Measurements from ENCODE around the gene RHEX.
"Not testable (repeated sequence)": the region's sequence is repeated elsewhere in the genome, so short reads cannot be mapped to it uniquely, and the experiment has no call there.

The RHEX gene

GRCh38 chr1:206058927-206059292 lies 5.9 kb downstream of the RHEX start:
- DNase-seq (ENCODE audit: low read depth in 2 of 2): no peak

GRCh38 chr1:206059355-206059915 lies 6.5 kb downstream of the RHEX start:
- no peak for DNase-seq (ENCODE audit: low read depth in 2 of 2)

DNA sequence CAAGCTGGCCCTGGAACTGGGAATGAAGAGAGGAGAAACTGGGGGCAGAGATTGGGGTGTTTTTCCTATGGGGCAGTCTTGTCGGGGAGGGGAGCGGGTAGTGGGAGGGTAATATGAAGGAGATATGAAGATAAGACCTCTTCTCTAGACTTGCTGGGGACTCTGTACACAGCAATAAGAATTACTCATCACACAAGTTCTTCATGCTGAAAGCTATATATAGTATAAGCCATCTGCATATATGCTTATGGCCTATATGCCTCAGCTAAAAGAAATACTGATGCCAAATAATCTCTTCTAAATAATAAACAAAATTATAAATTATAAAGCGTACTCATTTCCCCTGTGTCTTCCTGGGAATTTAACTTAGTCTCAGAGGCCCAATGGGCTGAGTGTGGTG lies 7.9 kb downstream of the RHEX start:
- no peak for DNase-seq (ENCODE audit: low read depth in 2 of 2)

DNA sequence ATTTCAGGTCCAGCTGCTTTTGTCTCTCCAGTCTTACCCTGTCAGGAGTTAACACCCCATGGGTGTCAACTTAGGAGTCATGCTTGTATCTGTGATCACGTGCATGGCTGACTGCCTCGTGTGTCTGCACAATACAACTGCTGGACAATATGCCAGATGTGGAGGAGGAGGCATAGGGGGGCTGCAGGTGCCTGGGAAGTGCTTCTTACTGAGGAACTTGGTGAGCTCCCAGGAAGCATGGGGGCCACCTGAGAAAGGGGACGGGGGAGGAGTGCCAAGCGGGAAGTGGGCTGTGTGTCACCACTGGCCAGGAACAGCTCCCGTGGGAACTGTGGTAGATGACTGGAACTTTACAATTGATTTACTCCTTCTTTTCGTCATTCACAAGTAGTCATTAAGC lies 9.5 kb downstream of the RHEX start:
- no peak for DNase-seq (ENCODE audit: low read depth in 2 of 2)

DNA sequence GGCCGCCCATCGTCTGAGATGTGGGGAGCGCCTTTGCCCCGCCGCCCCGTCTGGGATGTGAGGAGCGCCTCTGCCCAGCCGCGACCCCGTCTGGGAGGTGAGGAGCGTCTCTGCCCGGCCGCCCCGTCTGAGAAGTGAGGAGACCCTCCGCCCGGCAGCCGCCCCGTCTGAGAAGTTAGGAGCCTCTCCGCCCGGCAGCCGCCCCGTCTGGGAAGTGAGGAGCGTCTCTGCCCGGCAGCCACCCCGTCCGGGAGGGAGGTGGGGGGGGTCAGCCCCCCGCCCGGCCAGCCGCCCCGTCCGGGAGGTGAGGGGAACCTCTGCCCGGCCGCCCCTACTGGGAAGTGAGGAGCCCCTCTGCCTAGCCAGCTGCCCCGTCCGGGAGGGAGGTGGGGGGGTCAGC lies 11.0 kb downstream of the RHEX start:
- DNase-seq (ENCODE audit: low read depth in 2 of 2): not testable (repeated sequence)

GRCh38 chr1:206064501-206064900 lies 11.5 kb downstream of the RHEX start:
- not testable (repeated sequence) for DNase-seq (ENCODE audit: low read depth in 2 of 2)

DNA sequence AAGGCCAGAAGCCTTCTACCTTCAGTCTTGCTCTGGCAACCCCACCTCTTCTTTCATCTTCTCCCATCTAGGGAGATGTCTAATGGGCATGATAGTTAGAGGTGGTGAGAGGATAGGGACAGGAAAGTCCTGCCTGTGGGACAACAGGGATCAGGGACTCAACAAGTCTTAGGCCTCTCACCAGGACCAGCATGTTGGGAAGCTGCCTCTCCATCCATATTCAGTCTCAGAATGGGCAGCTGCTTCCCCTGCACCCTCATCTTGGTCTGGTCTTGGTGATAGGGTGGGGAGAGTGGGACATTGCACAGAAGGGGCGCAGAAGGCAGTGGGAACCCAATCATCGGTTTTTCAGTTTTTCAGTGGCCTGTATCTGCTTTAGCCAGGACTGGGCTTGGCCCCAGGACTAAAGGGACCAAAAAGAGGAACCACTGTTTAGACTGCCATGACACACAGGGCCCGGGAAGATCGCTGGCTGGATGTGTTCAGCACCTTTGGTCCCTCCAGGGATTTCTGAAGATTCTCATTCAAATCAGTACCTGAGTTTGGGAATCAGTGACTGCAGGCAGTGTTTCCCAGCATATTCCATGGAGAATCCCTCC lies 12.7 kb downstream of the RHEX start:
- no peak for DNase-seq (ENCODE audit: low read depth in 2 of 2)

DNA sequence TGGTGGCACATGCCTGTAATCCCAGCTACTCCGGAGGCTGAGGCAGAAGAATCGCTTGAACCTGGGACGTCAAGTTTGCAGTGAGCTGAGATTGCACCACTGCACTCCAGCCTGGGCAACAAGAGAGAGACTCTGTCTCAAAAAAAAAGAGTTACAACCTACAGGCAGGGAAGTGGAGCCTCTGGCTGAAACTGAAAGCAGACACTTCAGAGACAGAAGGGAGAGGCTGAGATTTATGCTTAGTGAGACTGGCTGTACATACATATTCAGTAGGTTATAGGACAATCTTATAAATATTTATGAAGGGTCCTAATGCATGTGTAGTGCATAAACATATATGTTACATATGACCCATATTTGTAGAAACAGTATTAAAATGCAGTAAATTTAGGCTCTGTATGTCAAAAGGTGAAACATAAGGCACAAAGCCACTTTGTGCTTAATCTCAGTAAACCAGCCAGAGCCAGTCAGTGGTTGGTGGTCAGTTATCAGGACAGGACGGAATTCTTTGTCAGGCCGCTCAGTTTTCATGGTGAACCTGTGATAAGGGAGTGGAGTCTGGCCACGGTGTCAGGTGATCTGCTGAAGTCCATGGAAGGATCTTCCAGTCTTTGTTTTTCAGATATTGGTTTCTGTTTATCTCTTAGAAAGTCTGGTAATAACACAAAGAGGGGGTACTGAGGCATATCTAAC lies 13.7 kb downstream of the RHEX start:
- DNase-seq (ENCODE audit: low read depth in 2 of 2): no peak

GRCh38 chr1:206067486-206068227 lies 14.7 kb downstream of the RHEX start:
- DNase-seq (ENCODE audit: low read depth in 2 of 2): no peak

- DNase-seq (ENCODE audit: low read depth in 2 of 2): no peak
Measured at GRCh38 chr1:206068314-206068713, 15.3 kb downstream of the RHEX start.

- no peak for DNase-seq (ENCODE audit: low read depth in 2 of 2)
Measured at GRCh38 chr1:206070627-206071304, 17.8 kb downstream of the RHEX start.

- no peak for DNase-seq (ENCODE audit: low read depth in 2 of 2)
Measured at GRCh38 chr1:206074839-206075238, 21.9 kb downstream of the RHEX start.

GRCh38 chr1:206075786-206076755 lies 23.1 kb downstream of the RHEX start:
- DNase-seq (ENCODE audit: low read depth in 2 of 2): no peak

GRCh38 chr1:206079135-206079534 lies 26.2 kb downstream of the RHEX start:
- DNase-seq (ENCODE audit: low read depth in 2 of 2): no peak

DNA sequence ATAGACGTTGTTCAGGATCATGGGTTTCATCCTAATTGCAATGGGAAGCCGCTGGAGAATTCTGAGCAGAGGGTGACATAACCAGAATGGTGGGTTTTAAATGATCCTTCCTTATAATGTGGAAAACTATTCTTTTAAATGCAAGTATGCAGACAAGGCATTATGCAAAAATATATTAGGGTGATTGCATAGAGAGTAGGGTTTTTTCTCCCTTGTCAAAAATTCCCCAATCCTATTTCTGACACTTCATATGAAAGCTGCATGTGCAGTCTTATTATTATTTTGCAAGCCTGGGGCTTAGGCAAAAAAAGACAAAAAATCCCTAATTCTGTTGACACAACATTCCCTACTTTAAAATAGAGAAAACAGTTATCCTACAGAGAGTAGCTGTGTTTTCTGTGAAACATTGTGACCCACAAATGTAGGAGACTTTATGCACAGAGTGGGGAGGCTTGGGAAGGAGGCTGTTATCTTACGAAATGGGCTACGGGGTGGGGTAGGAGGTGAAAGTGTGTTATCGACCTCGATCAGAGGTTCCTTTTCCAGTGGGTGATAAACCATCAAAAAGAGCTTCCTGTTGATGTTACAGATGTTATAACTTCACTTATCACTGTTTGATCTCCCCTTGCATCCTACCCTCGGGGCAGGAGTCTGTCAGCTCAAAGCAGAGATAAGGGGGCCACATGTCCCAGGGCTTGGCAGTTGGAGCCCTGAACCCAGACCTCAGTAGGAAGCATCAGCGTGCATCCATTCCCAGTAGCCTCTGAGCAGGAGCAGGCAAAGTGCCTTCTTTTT lies 27.2 kb downstream of the RHEX start:
- DNase-seq (ENCODE audit: low read depth in 2 of 2): no peak

GRCh38 chr1:206081856-206082255 lies 28.9 kb downstream of the RHEX start:
- DNase-seq (ENCODE audit: low read depth in 2 of 2): no peak

GRCh38 chr1:206082831-206083695 lies 30.1 kb downstream of the RHEX start:
- no peak for DNase-seq (ENCODE audit: low read depth in 2 of 2)

- no peak for DNase-seq (ENCODE audit: low read depth in 2 of 2)
Measured at GRCh38 chr1:206083750-206084149, 30.8 kb downstream of the RHEX start.

DNA sequence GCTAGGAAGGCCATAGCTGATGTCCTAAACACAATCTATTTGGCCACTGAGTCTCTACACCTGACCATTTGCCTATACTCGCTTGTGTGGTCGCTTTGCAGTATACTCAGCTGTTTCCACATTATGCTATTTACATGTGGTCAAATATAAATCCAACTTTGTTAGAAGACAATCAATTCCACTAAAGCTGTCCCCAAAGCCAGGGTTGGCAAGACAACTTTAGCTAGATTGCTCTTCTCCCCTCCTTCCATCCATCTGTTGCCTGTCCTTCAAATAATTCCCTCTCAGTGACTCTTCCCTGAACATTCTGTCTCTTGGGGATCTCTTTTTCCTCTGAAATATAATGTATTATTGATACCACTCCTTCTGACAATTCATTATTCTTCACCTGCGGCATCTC lies 34.1 kb downstream of the RHEX start:
- no peak for DNase-seq (ENCODE audit: low read depth in 2 of 2)
